T1000 (cell line): ENCODE measurements around the gene KDM3A.

Experiments used
- DNase-seq: peaks from one replicate; lab custom pipeline; 2025; ENCODE audit warnings: mixed read lengths; lab: John Stamatoyannopoulos, UW

Gene KDM3A

DNA sequence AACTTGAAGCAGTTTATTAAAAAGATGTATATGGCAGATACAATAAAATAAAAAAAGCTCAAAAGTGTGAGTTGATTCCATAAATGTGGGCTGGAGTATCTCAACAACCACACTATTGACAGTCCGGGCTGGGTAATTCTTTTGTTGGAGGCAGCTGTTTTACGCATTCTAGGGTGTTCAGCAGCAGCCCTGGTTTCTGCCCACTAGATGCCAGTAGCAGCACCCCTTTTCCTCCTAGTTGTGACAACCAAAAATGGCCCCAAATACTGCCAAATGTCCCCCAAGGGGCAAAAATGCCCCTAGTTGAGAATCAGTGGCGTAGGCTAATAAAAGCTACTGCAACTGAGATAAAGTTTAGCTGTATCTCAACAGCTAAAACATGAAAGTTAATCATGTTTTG lies 77.3 kb downstream of the KDM3A start:
- DNase-seq, result no peak

DNA sequence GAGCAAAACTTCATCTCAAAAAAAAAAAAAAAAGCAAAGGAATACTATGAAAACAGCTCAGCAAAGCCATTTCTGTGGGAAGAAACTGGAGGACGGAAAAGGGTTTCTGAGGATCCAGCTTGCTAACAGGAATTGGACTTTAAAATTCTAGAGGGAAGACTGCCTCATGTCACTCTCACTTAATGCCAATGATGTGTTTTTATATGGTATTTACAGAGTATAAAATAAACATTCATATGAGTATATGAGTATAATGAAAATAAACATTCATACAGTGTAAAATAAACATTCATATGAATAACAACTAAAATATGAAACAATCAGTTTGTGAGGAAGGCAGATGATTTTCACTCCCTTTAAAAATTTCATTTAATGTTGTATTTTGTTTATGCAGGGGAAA lies 78.2 kb downstream of the KDM3A start:
- DNase-seq, result no peak

DNA sequence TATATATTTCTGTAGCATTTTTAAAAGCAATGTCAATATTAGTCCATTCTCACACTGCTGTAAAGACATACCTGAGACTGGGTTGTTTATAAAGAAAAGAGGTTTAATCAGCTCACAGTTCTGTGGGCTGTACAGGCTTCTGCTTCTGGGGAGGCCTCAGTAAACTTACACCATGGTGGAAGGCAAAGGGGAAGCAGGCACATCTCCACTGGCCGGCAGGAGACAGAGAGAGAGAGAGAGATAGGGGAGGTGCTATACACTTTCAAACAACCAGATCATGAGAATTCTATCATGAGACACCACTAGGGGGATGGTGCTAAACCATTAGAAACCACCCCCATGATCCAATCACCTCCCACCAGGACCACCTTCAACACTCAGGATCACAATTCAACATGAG lies 79.0 kb downstream of the KDM3A start:
- no peak for DNase-seq

DNA sequence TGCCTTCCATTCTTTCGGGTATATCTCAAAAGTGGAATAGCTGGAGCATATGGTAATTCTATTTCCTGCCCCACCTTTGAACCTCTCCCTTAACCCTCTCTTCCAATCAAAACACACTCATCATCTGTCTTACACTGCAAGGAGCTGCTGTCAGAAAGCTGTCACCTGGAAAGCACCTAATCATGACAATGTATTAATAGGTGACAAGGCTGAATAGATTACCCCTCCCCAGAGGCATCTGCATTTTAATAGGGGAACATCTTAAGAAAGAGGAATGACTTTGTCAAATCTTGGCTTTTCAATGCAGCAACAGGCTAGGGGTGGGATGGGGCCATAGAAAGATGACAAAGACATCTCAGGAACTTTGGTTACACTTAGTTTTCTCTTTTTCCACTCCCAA lies 80.8 kb downstream of the KDM3A start:
- DNase-seq, result no peak

DNA sequence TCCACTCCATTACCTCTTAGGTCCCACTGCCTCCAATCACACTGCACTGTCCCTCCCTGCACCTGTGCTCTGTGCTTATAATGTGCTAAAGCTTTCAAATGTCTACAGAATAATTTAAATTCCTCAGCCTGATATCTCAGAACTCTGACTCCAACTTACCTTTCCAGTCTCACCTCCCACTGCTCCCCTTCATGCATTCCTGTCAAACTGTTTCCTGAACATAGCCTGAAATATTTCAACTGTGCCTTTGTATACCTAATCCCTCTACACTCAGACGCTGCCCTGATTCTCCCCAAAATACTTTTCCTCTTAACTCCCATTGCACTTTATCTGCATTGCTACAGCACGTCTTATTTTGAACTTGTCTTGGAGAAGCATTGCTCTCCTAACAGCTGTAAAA lies 81.5 kb downstream of the KDM3A start:
- DNase-seq, result no peak

DNA sequence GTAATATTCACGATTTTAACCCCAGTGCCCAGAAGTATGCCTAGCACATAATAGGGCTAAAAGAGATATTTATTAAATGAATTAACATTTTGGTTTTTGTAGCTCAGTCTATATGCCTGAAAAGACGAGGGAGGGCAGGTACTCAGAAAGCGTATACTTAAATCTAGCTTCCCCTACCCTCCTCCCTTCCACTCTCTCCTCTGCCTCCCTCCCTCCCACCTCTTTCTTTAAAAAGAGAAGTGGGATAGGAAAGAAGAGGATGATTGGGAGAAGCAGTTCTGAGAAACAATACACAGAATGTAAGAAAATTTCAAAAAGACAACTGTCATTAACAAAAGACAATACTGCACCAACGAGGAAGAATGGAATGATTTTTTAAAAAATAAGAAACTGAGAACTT lies 82.3 kb downstream of the KDM3A start:
- no peak for DNase-seq

DNA sequence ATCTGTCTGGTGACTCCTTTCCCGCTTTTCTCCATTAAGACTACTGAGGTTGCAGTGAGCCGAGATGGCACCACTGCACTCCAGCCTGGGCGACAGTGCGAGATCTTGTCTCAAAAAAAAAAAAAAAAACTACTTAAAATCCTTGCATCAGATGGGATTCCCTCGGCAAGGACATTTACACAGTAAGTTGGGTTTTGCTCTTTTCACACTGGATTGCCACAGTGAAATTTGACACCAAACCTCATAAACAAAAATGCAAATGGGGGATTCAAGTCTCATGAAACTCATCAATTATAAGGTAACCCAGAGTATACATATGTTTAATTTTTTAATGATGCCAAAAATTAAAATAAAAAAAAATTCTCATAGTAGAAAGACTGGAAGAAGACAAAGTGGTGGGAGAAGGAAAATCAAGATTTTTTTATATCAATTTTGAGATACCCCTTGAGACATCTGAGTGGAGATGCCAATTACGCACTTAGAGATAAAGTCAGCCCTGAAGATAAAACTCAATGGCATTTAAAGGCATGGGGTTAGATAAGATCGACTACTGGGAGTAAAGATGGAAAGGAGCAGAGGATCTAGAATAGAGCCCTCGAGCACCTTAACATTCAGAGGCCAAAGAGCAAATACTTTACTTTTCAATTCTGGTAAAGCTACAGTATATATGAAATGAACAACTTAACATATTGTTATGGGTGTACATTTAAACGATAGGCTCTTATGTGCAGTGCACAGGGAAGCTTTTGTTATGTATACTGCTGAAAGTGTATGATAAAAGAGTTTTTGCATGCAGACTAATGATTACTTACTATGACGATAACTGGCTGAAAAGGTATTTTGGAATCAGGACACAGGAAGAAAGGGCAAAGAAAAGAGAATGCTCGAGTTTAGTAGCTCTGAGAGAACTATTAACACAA lies 84.5 kb downstream of the KDM3A start:
- DNase-seq, result no peak

DNA sequence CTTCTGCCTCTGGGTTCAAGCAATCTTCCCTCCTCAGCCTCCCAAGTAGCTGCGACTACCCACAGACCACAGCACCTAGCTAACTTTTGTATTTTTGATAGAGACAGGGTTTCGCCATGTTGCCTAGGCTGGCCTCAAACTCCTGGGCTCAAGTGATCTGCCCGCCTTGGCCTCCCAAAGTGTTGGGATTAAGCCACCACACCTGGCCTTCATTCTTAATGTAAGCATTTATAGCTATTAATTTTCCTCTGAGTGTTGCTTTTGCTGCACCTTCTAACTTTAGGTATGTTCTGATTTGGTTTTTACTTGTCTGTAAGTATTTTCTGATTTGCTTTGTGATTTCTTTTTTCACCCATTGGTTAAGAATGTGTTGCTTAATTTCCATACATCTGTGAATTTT lies 92.4 kb downstream of the KDM3A start:
- DNase-seq, result no peak

DNA sequence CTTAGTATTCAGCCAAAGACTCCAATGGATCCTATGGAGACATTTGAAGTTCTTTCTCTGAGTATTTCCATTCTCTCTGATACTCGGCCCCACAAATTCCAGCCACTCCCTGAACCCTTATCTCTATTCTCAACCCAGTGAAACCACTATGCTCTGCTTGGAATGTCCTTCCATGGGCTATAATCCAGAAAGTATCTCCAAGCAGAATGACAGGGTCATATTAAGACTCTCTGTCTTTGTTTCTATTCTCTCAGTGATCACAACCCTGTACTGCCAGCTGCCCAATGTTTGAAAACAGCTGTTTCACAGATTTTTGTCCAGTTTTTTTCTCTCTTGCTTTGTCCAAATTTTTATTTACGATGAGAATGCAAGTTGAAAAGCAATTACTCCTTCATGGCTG lies 100.2 kb downstream of the KDM3A start:
- no peak for DNase-seq
